K562 treated with DMSO at 1 percent for 24 hours (cell line): ENCODE data around the gene ABCG8. TPM values are rescaled to one million over a fixed set of nuclear protein-coding genes. Genes with fewer than 3 reads are reported as not detected.

Source experiments
- total RNA-seq: library from RNA; unstranded; fragments of 300-600 nt; gene quantifications from 2 replicates; pipeline ENCODE4 v1.2.3, GENCODE V29; 2022; ENCODE audit warnings: low read depth; ENCODE audit not compliant: insufficient read depth

Gene ABCG8
- total RNA-seq = not detected in 2 replicates

DNA sequence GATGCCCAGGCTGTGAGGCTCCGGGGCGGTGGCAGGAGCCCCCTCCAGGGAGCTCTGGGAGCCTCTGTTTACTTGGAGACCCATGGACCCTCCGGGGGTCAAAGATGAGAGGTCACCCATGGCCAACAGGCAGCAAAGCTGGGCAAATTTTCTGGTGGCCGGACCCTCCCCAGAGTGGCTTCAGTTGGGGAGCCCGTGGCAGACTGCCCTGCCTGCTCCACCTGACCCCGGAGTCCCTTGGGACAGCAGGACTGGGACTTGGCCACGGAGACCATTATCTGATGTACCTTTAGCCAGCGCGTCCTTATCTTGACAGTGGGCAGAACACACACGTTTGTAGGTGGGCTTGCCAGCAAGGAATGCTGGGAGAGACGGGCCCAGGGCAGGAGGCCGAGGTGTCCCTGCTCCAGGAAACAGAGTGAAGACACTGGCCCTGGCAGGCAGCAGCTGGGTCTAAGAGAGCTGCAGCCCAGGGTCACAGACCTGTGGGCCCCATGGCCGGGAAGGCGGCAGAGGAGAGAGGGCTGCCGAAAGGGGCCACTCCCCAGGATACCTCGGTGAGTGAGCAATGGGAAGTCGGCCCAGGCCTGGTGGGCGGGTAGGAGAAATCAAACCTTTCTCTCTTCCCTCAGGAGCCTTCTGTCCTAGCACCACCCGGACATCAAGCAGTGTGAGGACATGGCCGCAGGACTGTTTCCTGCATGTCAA, at the start of gene ABCG8, which contains the start of gene ABCG5:
TSS of gene ABCG8 (plus strand) at position 412 of the 708 bp plus-strand sequence. CDS start at position 495, 83 bp downstream.
TSS of gene ABCG5 (minus strand) at position 280 of the 708 bp plus-strand sequence. CDS start at position 120, 160 bp downstream.

Other genes starting within 250 kb of the ABCG8 start
- gene THADA, start 242.9 kb upstream of the ABCG8 start, total RNA-seq = 9.2 and 10.4 TPM in 2 replicates
- gene PLEKHH2, start 201.7 kb upstream of the ABCG8 start, total RNA-seq = 2.9 and 3.7 TPM in 2 replicates
- 1.4 and 1.5 TPM in 2 replicates for gene C1GALT1C1L, start 162.5 kb upstream of the ABCG8 start, total RNA-seq
- gene DYNC2LI1, start 64.9 kb upstream of the ABCG8 start, total RNA-seq = 8.3 and 16.7 TPM in 2 replicates
- gene ABCG5, start 132 bp upstream of the ABCG8 start, total RNA-seq = not detected in 2 replicates
- gene LRPPRC, start 157.0 kb downstream of the ABCG8 start, total RNA-seq = 35.3 and 39.0 TPM in 2 replicates